GM18526 (cell line): ENCODE data around the gene ZSWIM6.

Experiments used
- POLR2A ChIP-seq: IDR thresholded peaks from 3 replicates; pipeline ENCODE4 v1.6.1; 2011; ENCODE audit not compliant: insufficient read length; ENCODE audit errors: extremely low read depth

The ZSWIM6 gene

DNA sequence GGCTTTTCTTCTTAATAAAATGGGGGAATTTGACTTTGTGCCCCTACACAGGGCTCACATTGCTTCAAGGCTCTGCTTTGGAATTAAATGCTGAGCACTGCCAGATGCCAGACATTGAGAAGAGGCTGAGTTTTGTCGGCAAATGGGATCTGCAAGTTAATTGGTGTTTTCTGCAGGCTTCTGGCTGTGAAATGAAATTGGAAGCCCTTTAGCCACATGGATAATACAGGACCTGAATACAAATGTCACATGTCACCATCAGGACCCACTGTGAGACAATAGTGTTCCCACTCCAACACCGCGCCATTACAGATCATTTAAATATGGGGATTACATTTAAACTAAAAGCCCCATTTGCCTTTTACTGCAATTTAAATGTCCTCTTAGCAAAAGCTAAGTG is 164.4 kb downstream of the ZSWIM6 start:
- no peak for TF ChIP-seq POLR2A

GRCh38 chr5:61496860-61497259 is 164.8 kb downstream of the ZSWIM6 start:
- TF ChIP-seq POLR2A: no peak

DNA sequence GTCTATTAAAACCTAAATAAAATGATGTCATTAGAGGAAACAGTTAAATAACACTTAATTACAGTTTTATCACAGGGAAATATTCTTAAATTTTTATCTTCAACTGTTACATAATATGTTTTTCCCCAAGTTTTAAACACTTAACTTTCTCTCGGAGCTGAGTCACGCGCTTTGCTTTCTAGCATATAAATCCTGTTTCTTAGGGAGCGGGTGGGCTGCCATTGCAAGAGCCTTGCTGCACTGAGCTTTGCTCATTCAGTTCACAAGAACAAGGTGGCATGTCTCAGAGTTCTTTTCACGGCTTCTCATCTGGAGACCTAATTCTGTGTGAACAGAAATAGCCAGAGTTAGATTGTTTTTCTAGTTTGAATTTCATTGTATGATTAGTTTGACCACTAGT is 166.1 kb downstream of the ZSWIM6 start:
- TF ChIP-seq POLR2A: no peak

DNA sequence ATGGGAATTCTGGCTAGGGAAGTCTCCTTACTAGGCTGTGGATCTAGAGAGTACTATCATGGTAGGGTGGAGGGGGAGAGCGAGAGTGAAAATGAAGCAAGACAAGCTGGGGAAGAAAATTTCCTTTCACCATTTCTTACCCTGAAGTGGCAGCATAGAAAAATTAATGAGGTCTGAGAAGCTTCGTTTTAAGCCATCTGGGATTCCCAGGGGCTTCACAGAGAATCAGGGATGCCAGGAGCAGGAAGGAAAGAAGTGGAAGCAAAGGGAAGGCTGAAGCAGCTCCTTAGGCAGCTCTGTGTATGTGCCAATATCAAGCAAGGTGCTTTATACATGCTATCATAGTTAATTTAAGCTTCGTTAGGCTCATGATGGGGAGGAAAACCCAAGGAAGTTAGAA is 169.9 kb downstream of the ZSWIM6 start:
- no peak for TF ChIP-seq POLR2A

GRCh38 chr5:61504143-61504770 is 172.2 kb downstream of the ZSWIM6 start:
- no peak for TF ChIP-seq POLR2A

DNA sequence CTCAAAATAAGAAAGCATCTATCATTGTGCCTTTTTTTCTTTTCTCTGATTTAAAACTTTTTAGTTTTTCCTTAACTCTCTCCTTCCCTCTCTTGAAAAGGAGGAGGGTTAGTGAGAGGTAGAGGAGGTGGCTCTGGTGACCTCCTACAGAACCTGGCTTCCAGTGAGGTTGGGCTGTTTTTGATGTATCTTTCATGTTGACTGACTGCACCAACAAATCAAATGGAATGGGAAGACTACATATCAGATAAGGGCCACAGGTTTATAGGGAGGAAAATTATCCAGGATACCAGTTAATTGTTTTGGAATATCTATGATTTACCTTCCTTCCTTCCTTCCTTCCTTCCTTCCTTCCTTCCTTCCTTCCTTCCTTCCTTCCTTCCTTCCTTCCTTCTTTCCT is 173.2 kb downstream of the ZSWIM6 start:
- no peak for TF ChIP-seq POLR2A

DNA sequence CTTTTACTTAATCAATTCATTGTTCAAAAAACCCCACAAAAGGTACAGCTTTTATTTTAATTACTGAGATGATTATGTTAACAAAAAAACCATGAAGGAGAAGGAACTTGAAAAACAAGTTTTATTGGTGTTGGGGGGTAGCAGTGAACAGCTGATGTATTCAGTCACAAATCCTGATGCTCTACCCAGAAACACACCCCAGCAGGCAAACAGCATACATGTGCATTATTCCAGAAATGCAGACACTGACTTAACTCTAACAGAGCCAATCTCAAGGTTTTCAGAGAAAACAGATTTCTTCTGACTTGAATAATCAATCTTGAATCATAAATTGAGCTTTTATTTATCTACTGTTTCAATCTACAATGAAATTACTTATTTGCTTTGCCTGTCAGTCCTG is 175.2 kb downstream of the ZSWIM6 start:
- TF ChIP-seq POLR2A: no peak

DNA sequence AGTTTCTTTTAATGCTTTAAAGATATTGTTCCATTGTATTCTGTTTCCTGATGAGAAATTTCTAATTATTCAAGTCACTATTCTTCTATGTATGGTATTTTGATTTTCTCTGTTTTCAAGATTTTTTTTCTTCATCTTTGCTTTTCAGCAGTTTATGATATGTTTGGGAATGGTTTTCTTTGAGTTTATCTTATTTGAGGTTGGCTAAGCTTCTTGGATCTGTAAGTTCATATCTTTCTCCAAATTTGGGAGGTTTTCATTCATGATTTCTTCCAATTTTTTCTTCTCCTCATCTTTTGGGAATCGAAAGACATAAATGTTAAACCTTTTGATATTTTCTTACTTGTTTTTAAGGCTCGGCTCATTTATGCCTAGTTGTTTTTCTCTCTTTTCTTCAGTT is 184.9 kb downstream of the ZSWIM6 start:
- no peak for TF ChIP-seq POLR2A

DNA sequence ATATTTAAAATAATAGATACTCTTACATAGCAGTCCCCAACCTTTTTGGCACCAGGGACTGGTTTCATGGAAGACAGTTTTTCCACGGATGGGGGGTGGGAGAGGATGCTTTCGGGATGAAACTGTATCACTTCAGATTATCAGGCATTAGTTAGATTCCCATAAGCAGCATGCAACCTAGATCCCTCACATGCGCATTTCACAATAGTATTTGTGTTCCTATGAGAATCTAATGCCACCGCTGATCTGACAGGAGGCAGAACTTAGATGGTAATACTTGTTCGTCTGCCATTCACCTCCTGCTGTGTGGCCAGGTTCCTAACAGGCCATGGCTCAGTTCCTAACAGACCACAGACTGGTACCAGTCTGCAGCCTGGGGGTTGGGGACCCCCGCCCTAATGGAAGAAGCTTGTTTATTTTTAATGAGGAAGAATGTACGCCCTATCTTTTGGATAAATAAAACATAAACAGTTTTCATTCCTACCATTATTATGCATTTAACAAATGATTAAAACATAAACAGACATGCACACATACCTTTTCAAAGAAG is 187.7 kb downstream of the ZSWIM6 start:
- TF ChIP-seq POLR2A: no peak

GRCh38 chr5:61523073-61523472 is 191.0 kb downstream of the ZSWIM6 start:
- no peak for TF ChIP-seq POLR2A

DNA sequence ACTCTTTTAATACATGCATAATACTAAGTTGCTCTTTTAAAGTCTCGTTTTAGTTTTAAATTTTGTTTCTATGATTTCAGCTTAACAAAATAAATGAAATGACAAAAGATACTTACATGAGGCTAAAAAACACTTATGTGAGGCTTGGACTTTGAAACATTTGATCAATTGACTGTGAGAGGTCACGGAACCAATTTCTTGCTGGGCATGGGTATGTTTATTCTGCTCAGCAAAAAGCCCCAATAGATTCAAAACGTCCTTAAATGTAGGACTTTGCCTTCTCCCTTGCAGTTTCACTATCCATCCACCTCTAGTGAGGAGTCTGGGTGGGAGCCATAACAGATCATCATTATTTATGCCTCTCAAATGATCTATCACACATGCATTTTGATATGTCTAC is 191.9 kb downstream of the ZSWIM6 start:
- TF ChIP-seq POLR2A: no peak

- no peak for TF ChIP-seq POLR2A
Observed at GRCh38 chr5:61525512-61526206, 193.6 kb downstream of the ZSWIM6 start.

- no peak for TF ChIP-seq POLR2A
Observed at GRCh38 chr5:61526207-61526519, 194.1 kb downstream of the ZSWIM6 start.

DNA sequence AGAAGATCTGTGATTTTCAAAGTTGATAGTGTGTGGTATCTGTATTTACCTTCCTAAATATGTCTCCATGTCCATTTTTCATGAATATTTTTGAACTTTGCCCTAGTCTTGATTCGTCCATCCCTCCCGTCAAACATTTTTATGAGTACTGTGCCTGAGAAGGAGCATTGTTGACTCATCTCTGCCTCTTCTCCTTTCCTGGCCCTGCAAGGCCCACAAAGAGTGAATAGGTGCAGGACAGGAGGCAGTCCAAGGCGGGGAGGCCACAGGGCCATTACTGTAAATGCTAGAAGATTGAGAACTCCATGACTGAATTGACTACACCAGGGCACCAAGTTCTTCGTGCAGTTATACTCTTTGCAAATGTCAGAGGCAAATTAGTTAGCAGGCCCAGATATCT is 200.9 kb downstream of the ZSWIM6 start:
- TF ChIP-seq POLR2A: no peak

- no peak for TF ChIP-seq POLR2A
Observed at GRCh38 chr5:61534481-61535267, 202.6 kb downstream of the ZSWIM6 start.

DNA sequence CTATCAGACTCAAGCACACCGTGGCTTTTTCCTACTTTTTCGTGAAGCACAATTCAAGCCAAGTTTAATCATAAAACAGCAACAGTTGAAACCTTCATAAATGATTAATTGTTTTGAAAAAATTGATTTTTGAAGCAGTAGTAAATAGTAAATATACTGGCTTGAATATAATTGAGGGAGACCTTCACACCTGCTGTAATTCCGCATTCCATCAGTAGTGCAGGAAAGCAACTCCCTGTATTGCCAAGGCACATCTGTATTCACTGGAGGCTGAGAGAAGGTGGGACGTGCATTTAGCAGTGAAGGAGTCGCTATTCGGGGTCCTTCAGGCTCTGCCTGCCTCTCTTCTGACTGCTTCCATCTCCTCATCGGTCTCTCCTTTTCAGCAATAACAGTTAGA is 203.8 kb downstream of the ZSWIM6 start:
- no peak for TF ChIP-seq POLR2A
